RPMI8226 (cell line): ENCODE data around the gene RPL32.
"Not testable (repeated sequence)": the region's sequence is repeated elsewhere in the genome, so short reads cannot be mapped to it uniquely, and the experiment has no call there.

ENCODE experiments used
- DNase-seq: peaks from one replicate; pipeline ENCODE4 v3.0.0-alpha.2; 2015

Gene RPL32

GRCh38 chr3:12866836-12867235 lies 25.5 kb upstream of the RPL32 start:
- no peak for DNase-seq

- no peak for DNase-seq
Observed at GRCh38 chr3:12865271-12865670, 23.9 kb upstream of the RPL32 start.

- DNase-seq = no peak
Observed at GRCh38 chr3:12862387-12862786, 21.0 kb upstream of the RPL32 start.

- DNase-seq = no peak
Observed at GRCh38 chr3:12861611-12862010, 20.2 kb upstream of the RPL32 start.

GRCh38 chr3:12859840-12860239 lies 18.5 kb upstream of the RPL32 start:
- DNase-seq = no peak

GRCh38 chr3:12856626-12857025 lies 15.3 kb upstream of the RPL32 start:
- DNase-seq = no peak

- DNase-seq = no peak
Observed at GRCh38 chr3:12854565-12854964, 13.2 kb upstream of the RPL32 start.

- not testable (repeated sequence) for DNase-seq
Observed at GRCh38 chr3:12853847-12854246, 12.5 kb upstream of the RPL32 start.

- no peak for DNase-seq
Observed at GRCh38 chr3:12852201-12852600, 10.8 kb upstream of the RPL32 start.

GRCh38 chr3:12845811-12846210 lies 4.4 kb upstream of the RPL32 start:
- DNase-seq = no peak

GRCh38 chr3:12842469-12842868 lies 1.1 kb upstream of the RPL32 start:
- DNase-seq = no peak

- DNase-seq = no peak
Observed at GRCh38 chr3:12841970-12842328, 584 bp upstream of the RPL32 start.

- no peak for DNase-seq
Observed at GRCh38 chr3:12840591-12841148, 695 bp downstream of the RPL32 start.

GRCh38 chr3:12840148-12840547 lies 1.2 kb downstream of the RPL32 start:
- DNase-seq = not testable (repeated sequence)

- no peak for DNase-seq
Observed at GRCh38 chr3:12839156-12839946, 2.0 kb downstream of the RPL32 start.

- no peak for DNase-seq
Observed at GRCh38 chr3:12838179-12838965, 3.0 kb downstream of the RPL32 start.

- no peak for DNase-seq
Observed at GRCh38 chr3:12837295-12837986, 3.9 kb downstream of the RPL32 start.

GRCh38 chr3:12835052-12835665 lies 6.2 kb downstream of the RPL32 start:
- no peak for DNase-seq

GRCh38 chr3:12833222-12834161 lies 7.9 kb downstream of the RPL32 start:
- no peak for DNase-seq

- DNase-seq = no peak
Observed at GRCh38 chr3:12832350-12833221, 8.8 kb downstream of the RPL32 start.
